Loucy (cell line): Measurements from ENCODE around the gene NOC3L.

ENCODE experiments used
- H2AFZ ChIP-seq: fragments of 200-600 bp; sonication (generic); 2 replicates; pipeline ENCODE4 v1.6.0; 2016; ENCODE audit warnings: antibody characterized with exemption, mild to moderate bottlenecking, low read length, moderate library complexity
- H3F3A ChIP-seq: fragments of 200-600 bp; 2 replicates; pipeline ENCODE4 v1.6.0; 2016; ENCODE audit warnings: antibody characterized with exemption, low read depth, mild to moderate bottlenecking
- H3K27me3 ChIP-seq: fragments of 200-600 bp; sonication (generic); 2 replicates; pipeline ENCODE4 v1.6.1; 2014; ENCODE audit warnings: low read length, mild to moderate bottlenecking; ENCODE audit not compliant: insufficient read depth, poor library complexity, severe bottlenecking
- H3K36me3 ChIP-seq: fragments of 200-600 bp; sonication (generic); 2 replicates; pipeline ENCODE4 v1.6.1; 2016; ENCODE audit warnings: low read length; ENCODE audit not compliant: insufficient read depth
- H3K4me1 ChIP-seq: fragments of 200-600 bp; sonication (generic); 2 replicates; pipeline ENCODE4 v1.5.1; 2014; ENCODE audit warnings: low read length, mild to moderate bottlenecking; ENCODE audit not compliant: insufficient read depth, poor library complexity, severe bottlenecking
- H3K4me2 ChIP-seq: fragments of 200-600 bp; sonication (generic); 2 replicates; pipeline ENCODE4 v1.6.0; 2014; ENCODE audit warnings: antibody characterized with exemption, low read length, low read depth, mild to moderate bottlenecking; ENCODE audit not compliant: poor library complexity, severe bottlenecking
- H3K4me3 ChIP-seq: fragments of 200-600 bp; sonication (generic); 2 replicates; pipeline ENCODE4 v1.5.1; 2014; ENCODE audit warnings: low read length, mild to moderate bottlenecking, mixed read lengths; ENCODE audit not compliant: poor library complexity, severe bottlenecking
- H3K79me2 ChIP-seq: fragments of 200-600 bp; sonication (generic); 2 replicates; pipeline ENCODE4 v1.6.1; 2014; ENCODE audit warnings: low read length; ENCODE audit not compliant: insufficient read depth
- H3K9ac ChIP-seq: fragments of 200-600 bp; sonication (generic); 2 replicates; pipeline ENCODE4 v1.6.0; 2014; ENCODE audit warnings: mild to moderate bottlenecking, low read depth, low read length, moderate library complexity; ENCODE audit not compliant: poor library complexity, severe bottlenecking
- H3K9me2 ChIP-seq: fragments of 200-600 bp; sonication (generic); replicated peaks from 2 replicates; pipeline ENCODE4 v1.6.1; 2016; ENCODE audit warnings: low read depth, low read length, mixed read lengths
- H3K9me3 ChIP-seq: fragments of 200-600 bp; sonication (generic); 2 replicates; pipeline ENCODE4 v1.6.1; 2014; ENCODE audit warnings: mild to moderate bottlenecking, antibody characterized with exemption, low read length, low read depth; ENCODE audit not compliant: insufficient read depth
- H4K20me1 ChIP-seq: fragments of 200-600 bp; sonication (generic); 2 replicates; pipeline ENCODE4 v1.6.0; 2014; ENCODE audit warnings: antibody characterized with exemption, low read length, mild to moderate bottlenecking; ENCODE audit not compliant: insufficient read depth, poor library complexity, severe bottlenecking
- EZH2phosphoT487 ChIP-seq: fragments of 200-600 bp; IDR thresholded peaks from 2 replicates; pipeline ENCODE4 v1.6.1; 2018; ENCODE audit warnings: antibody characterized with exemption, mild to moderate bottlenecking, moderate library complexity, borderline replicate concordance
- TF ChIP-seq, protein P1 (sequence below): fragments of 200-600 bp; sonication (generic); conservative IDR thresholded peaks from 2 replicates; pipeline ENCODE4 v1.5.1; 2014; ENCODE audit warnings: mild to moderate bottlenecking, antibody characterized with exemption, low read length

NOC3L gene

GRCh38 chr10:94370501-94370900, 7.8 kb upstream of the NOC3L start:
- H3K4me2 ChIP-seq, result no peak overlapping the region
- no peak overlapping the region for H3K4me3 ChIP-seq
- H3K79me2 ChIP-seq, result no peaks in the 10 kb centered on the region
- no peak overlapping the region for H2AFZ ChIP-seq
- no peak overlapping the region for H3K9ac ChIP-seq
- H3K4me1 ChIP-seq, result no peaks in the 10 kb centered on the region
- no peaks in the 10 kb centered on the region for H3K9me3 ChIP-seq
- no peaks in the 10 kb centered on the region for H4K20me1 ChIP-seq
- TF ChIP-seq, protein P1, sequence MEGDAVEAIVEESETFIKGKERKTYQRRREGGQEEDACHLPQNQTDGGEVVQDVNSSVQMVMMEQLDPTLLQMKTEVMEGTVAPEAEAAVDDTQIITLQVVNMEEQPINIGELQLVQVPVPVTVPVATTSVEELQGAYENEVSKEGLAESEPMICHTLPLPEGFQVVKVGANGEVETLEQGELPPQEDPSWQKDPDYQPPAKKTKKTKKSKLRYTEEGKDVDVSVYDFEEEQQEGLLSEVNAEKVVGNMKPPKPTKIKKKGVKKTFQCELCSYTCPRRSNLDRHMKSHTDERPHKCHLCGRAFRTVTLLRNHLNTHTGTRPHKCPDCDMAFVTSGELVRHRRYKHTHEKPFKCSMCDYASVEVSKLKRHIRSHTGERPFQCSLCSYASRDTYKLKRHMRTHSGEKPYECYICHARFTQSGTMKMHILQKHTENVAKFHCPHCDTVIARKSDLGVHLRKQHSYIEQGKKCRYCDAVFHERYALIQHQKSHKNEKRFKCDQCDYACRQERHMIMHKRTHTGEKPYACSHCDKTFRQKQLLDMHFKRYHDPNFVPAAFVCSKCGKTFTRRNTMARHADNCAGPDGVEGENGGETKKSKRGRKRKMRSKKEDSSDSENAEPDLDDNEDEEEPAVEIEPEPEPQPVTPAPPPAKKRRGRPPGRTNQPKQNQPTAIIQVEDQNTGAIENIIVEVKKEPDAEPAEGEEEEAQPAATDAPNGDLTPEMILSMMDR, result no peak
- TF ChIP-seq EZH2phosphoT487, result no peak
- no peaks in the 10 kb centered on the region for H3K9me2 ChIP-seq
- no peaks in the 10 kb centered on the region for H3F3A ChIP-seq
- H3K27me3 ChIP-seq, result no peaks in the 10 kb centered on the region
- H3K36me3 ChIP-seq, result no peaks in the 10 kb centered on the region

- no peak overlapping the region for H3K4me3 ChIP-seq
- H3K36me3 ChIP-seq, result no peaks in the 10 kb centered on the region
- no peak overlapping the region for H3K4me2 ChIP-seq
- H3K79me2 ChIP-seq, result peaks cover 12% of the 10 kb centered on the region
- no peaks in the 10 kb centered on the region for H3K27me3 ChIP-seq
- TF ChIP-seq EZH2phosphoT487, result no peak
- TF ChIP-seq, protein P1, result no peak
- no peaks in the 10 kb centered on the region for H4K20me1 ChIP-seq
- H3K9me2 ChIP-seq, result no peaks in the 10 kb centered on the region
- H3K9ac ChIP-seq, result no peak overlapping the region
- no peaks in the 10 kb centered on the region for H3F3A ChIP-seq
- H3K9me3 ChIP-seq, result no peaks in the 10 kb centered on the region
- peaks cover 15% of the 10 kb centered on the region for H3K4me1 ChIP-seq
- no peak overlapping the region for H2AFZ ChIP-seq
Measured at GRCh38 chr10:94366382-94366781, 3.6 kb upstream of the NOC3L start.

GRCh38 chr10:94364482-94364881, 1.7 kb upstream of the NOC3L start:
- H4K20me1 ChIP-seq, result no peaks in the 10 kb centered on the region
- peaks cover 19% of the 10 kb centered on the region for H3K4me1 ChIP-seq
- H3K4me2 ChIP-seq, result no peak overlapping the region
- H3K9me2 ChIP-seq, result no peaks in the 10 kb centered on the region
- H2AFZ ChIP-seq, result no peak overlapping the region
- H3K4me3 ChIP-seq, result no peak overlapping the region
- no peak overlapping the region for H3K9ac ChIP-seq
- TF ChIP-seq, protein P1, result no peak
- no peak for TF ChIP-seq EZH2phosphoT487
- H3K79me2 ChIP-seq, result peaks cover 26% of the 10 kb centered on the region
- no peaks in the 10 kb centered on the region for H3F3A ChIP-seq
- H3K36me3 ChIP-seq, result no peaks in the 10 kb centered on the region
- H3K9me3 ChIP-seq, result no peaks in the 10 kb centered on the region
- no peaks in the 10 kb centered on the region for H3K27me3 ChIP-seq
